Neuronal stem cell (in vitro differentiated cells): Measurements from ENCODE around the gene ZXDC.

ENCODE experiments used
- DNase-seq: peaks from one replicate; pipeline ENCODE4 v3.0.0-alpha.2; 2013; ENCODE audit warnings: low spot score
- H2AFZ ChIP-seq: one replicate; pipeline ENCODE4 v1.6.1; 2013; ENCODE audit warnings: mild to moderate bottlenecking, low read length, inconsistent platforms
- H2AK5ac ChIP-seq: 2 replicates; pipeline ENCODE4 v1.6.1; 2013; ENCODE audit warnings: low read depth, mild to moderate bottlenecking, inconsistent platforms, low read length, moderate library complexity, mixed read lengths
- H2BK120ac ChIP-seq: 2 replicates; pipeline ENCODE4 v1.6.1; 2013; ENCODE audit warnings: low read depth, mild to moderate bottlenecking, inconsistent platforms, low read length, moderate library complexity, mixed read lengths
- H2BK12ac ChIP-seq: one replicate; pipeline ENCODE4 v1.6.1; 2013; ENCODE audit warnings: low read length, inconsistent platforms
- H2BK15ac ChIP-seq: 2 replicates; pipeline ENCODE4 v1.6.1; 2013; ENCODE audit warnings: mild to moderate bottlenecking, low read length, inconsistent platforms, mixed read lengths
- H2BK5ac ChIP-seq: one replicate; pipeline ENCODE4 v1.6.1; 2013; ENCODE audit warnings: inconsistent platforms, mild to moderate bottlenecking, low read length, moderate library complexity
- H3K14ac ChIP-seq: one replicate; pipeline ENCODE4 v1.6.1; 2013; ENCODE audit warnings: low read length, inconsistent platforms
- H3K18ac ChIP-seq: 2 replicates; pipeline ENCODE4 v1.6.1; 2013; ENCODE audit warnings: low read length, inconsistent platforms
- H3K23ac ChIP-seq: 2 replicates; pipeline ENCODE4 v1.6.1; 2013; ENCODE audit warnings: low read depth, mild to moderate bottlenecking, mixed read lengths, low read length, inconsistent platforms; ENCODE audit not compliant: poor library complexity
- H3K27ac ChIP-seq: replicated peaks from 3 replicates; pipeline ENCODE4 v1.5.1; 2013; ENCODE audit warnings: low read length, inconsistent platforms
- H3K27me3 ChIP-seq, 3 experiments: 2 replicates each; pipeline ENCODE4 v1.6.1; 2013; ENCODE audit warnings: low read length in 3 of 3, mild to moderate bottlenecking in 2 of 3, inconsistent platforms in 1 of 3, low read depth in 1 of 3, mixed read lengths in 1 of 3, moderate library complexity in 1 of 3; ENCODE audit not compliant: control insufficient read depth in 3 of 3, insufficient read depth in 3 of 3
- H3K36me3 ChIP-seq, 2 donors: replicated peaks in 1 of 2; 2 replicates each; pipeline ENCODE4 v1.6.1; 2013; ENCODE audit warnings: low read length in 2 of 2; ENCODE audit not compliant: control insufficient read depth in 2 of 2, insufficient read depth in 2 of 2
- H3K4ac ChIP-seq: 2 replicates; pipeline ENCODE4 v1.6.1; 2013; ENCODE audit warnings: inconsistent platforms, mild to moderate bottlenecking, low read length, moderate library complexity
- H3K4me1 ChIP-seq, 2 donors: 1 replicate in 1 of 2; 2 replicates in 1 of 2; pipeline ENCODE4 v1.6.1; 2013; ENCODE audit warnings: low read length in 2 of 2, low read depth in 1 of 2; ENCODE audit not compliant: control insufficient read depth in 2 of 2, insufficient read depth in 1 of 2
- H3K4me2 ChIP-seq: one replicate; pipeline ENCODE4 v1.6.1; 2013; ENCODE audit warnings: mild to moderate bottlenecking, low read length, inconsistent platforms; ENCODE audit not compliant: insufficient read depth, poor library complexity, severe bottlenecking
- H3K4me3 ChIP-seq, 2 donors: 2 replicates each; pipeline ENCODE4 v1.5.1; 2013; ENCODE audit warnings: low read length in 2 of 2, mild to moderate bottlenecking in 2 of 2, inconsistent platforms in 1 of 2, moderate library complexity in 1 of 2
- H3K79me1 ChIP-seq: one replicate; pipeline ENCODE4 v1.6.1; 2013; ENCODE audit warnings: low read depth, mild to moderate bottlenecking, inconsistent platforms, low read length, moderate library complexity
- H3K9ac ChIP-seq: one replicate; pipeline ENCODE4 v1.6.1; 2013; ENCODE audit warnings: mild to moderate bottlenecking, low read depth, low read length, inconsistent platforms; ENCODE audit not compliant: poor library complexity
- H3K9me3 ChIP-seq, 2 donors: replicated peaks in 1 of 2; 2 replicates each; pipeline versions ENCODE3 to v1.6.1; 2013; ENCODE audit warnings: low read length in 2 of 2, mild to moderate bottlenecking in 2 of 2, inconsistent platforms in 1 of 2, low read depth in 1 of 2, mixed read lengths in 1 of 2, moderate library complexity in 1 of 2; ENCODE audit not compliant: control insufficient read depth in 2 of 2, insufficient read depth in 1 of 2
- H4K8ac ChIP-seq: one replicate; pipeline ENCODE4 v1.6.1; 2013; ENCODE audit warnings: low read depth, mild to moderate bottlenecking, inconsistent platforms, low read length, moderate library complexity
- H4K91ac ChIP-seq: one replicate; pipeline ENCODE4 v1.6.1; 2013; ENCODE audit warnings: low read length, low read depth, mild to moderate bottlenecking, inconsistent platforms; ENCODE audit not compliant: poor library complexity
- WGBS, 2 donors: extraction: QIAGEN DNeasy Blood & Tissue Kit; methylation state at CpG; one replicate each; pipeline ENCODE4 v1.1.7; 2013; ENCODE audit warnings: missing lambda C conversion rate in 2 of 2, mixed read lengths in 1 of 2; ENCODE audit not compliant: insufficient read length in 2 of 2, insufficient replicate concordance in 1 of 2; ENCODE audit errors: extremely low coverage in 2 of 2; 5-methylcytosine and 5-hydroxymethylcytosine counted together

Gene ZXDC

DNA sequence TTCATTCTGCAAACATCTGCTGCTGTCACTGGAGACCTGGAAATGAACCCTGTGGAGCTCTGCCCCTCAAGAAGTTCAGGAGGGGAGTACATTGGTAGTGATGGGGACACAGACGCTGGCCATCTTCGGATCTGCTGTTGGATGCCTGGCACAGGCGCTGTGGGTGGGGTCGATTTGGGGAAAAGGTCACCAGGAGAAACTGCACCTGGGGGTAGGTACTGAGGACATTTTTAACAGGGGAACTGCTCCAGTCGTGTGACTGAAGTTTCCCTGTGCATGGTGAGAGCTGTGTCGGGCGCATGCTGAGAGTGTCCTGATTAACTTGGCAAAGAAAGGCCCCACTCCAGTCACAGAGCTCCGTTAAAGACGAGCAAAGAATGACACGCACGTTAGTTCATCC lies 38.5 kb upstream of the ZXDC start:
- Histone ChIP-seq H3K79me1 (no peaks in the 10 kb centered on the region), H3K9ac (no peak overlapping the region), H2BK120ac (no peak overlapping the region), H3K36me3 (no peaks in the 10 kb centered on the region), H3K23ac (no peak overlapping the region), H3K4ac (no peak overlapping the region), H3K4me1 (peaks cover 4 to 14% of the 10 kb centered on the region in 2 donors), H3K27me3 (peaks cover 0 to 55% (median 0%) of the 10 kb centered on the region in 3 experiments), H3K4me2 (no peak overlapping the region), H2BK12ac (no peak overlapping the region), H3K14ac (no peak overlapping the region), H2BK15ac (no peak overlapping the region), H2AFZ (no peak overlapping the region), H4K8ac (no peak overlapping the region), H2BK5ac (no peak overlapping the region), H4K91ac (no peak overlapping the region), H3K9me3 (no peaks in the 10 kb centered on the region), H3K4me3 (no peak overlapping the region), H3K18ac (peak overlapping the region; percentile 42), H3K27ac (no peak overlapping the region), H2AK5ac (no peak overlapping the region)
- WGBS, 2 donors = no CpG with 5 or more reads among the region's 11 CpGs
- no peak for DNase-seq

DNA sequence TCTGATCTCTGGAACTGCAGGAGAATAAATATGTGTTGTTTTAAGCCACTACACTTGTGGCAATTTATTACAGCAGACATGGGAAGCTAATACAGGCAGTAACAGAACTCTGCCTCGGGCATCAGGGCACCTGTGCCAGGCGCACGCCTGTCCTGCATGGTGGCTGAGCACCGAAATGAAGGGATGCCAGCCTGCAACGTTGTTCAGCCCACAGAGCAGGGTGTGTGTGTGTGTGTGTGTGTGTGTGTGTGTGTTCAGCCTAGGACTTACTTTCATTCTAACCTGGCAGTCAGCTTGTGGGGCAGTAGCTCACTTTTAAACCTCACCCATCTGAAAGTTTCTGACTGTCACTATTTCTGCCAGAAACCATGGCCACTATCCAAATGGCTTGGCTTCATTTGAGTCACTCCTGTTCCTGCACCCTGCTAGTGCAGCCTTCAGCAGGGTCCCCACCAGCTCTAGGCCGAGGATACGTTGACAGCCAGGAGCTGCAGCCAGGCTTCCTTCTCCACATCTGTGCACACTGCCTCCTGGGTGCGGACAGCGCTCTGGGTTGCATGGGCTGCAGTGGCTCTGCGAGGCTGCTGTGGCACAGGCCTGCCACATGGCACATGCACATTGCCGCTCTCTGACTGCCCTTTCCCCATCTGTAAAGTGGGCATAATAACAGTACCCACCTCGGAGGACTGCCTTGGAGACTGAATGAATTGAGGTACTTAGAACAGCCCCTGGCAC lies 37.4 kb upstream of the ZXDC start:
- H3K27me3 ChIP-seq = peaks cover 0 to 51% (median 0%) of the 10 kb centered on the region in 3 experiments
- H3K9me3 ChIP-seq = no peaks in the 10 kb centered on the region
- H2AFZ ChIP-seq = no peak overlapping the region
- peak overlapping the region; percentile 6 for H2AK5ac ChIP-seq
- H2BK120ac ChIP-seq = no peak overlapping the region
- no peak overlapping the region for H2BK5ac ChIP-seq
- no peaks in the 10 kb centered on the region for H3K79me1 ChIP-seq
- no peak overlapping the region for H2BK12ac ChIP-seq
- H3K4me1 ChIP-seq = peaks cover 0 to 8% of the 10 kb centered on the region in 2 donors
- no peak overlapping the region for H2BK15ac ChIP-seq
- peak overlapping the region in 1 of 2 donors; percentile 39 for H3K4me3 ChIP-seq
- no peak overlapping the region for H3K27ac ChIP-seq
- H3K4me2 ChIP-seq = no peak overlapping the region
- H3K36me3 ChIP-seq = no peaks in the 10 kb centered on the region
- no peak overlapping the region for H3K18ac ChIP-seq
- H3K23ac ChIP-seq = peak overlapping the region; percentile 22
- WGBS, 2 donors = no CpG with 5 or more reads among the region's 12 CpGs
- H3K9ac ChIP-seq = no peak overlapping the region
- no peak overlapping the region for H3K4ac ChIP-seq
- no peak overlapping the region for H3K14ac ChIP-seq
- H4K8ac ChIP-seq = no peak overlapping the region
- no peak for DNase-seq
- H4K91ac ChIP-seq = no peak overlapping the region

DNA sequence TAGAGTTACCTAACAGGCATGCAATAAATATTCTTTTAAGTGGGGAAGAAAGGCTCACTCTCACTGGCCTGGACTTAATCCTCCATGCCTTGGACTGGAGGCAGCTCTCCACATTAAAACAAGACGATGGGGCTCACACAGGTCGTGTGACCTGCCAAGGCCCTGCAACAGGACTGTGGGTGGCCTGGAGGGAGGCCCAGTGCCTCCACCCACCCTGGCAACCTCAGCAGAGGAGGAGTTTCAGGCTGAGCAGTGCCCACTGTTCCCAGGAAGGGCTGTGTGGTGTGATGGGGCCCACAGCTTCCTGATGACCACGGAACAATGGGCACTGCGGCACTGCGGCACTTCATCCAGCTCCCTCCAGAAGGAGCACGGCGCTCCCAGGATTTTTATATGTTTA lies 36.3 kb upstream of the ZXDC start:
- Histone ChIP-seq H2AFZ (no peak overlapping the region), H3K27ac (no peak overlapping the region), H2BK120ac (no peak overlapping the region), H3K9ac (no peak overlapping the region), H3K27me3 (peaks cover 0 to 51% (median 0%) of the 10 kb centered on the region in 3 experiments), H2BK5ac (no peak overlapping the region), H3K4me1 (peaks cover 0 to 8% of the 10 kb centered on the region in 2 donors), H3K18ac (peak overlapping the region; percentile 38), H3K4ac (no peak overlapping the region), H4K8ac (no peak overlapping the region), H3K23ac (no peak overlapping the region), H3K36me3 (no peaks in the 10 kb centered on the region), H3K79me1 (no peaks in the 10 kb centered on the region), H3K9me3 (no peaks in the 10 kb centered on the region), H3K4me3 (no peak overlapping the region), H2BK12ac (no peak overlapping the region), H3K14ac (no peak overlapping the region), H4K91ac (no peak overlapping the region), H2AK5ac (no peak overlapping the region), H2BK15ac (no peak overlapping the region), H3K4me2 (no peak overlapping the region)
- no peak for DNase-seq
- WGBS, 2 donors = no CpG with 5 or more reads among the region's 7 CpGs

- Histone ChIP-seq H2AK5ac (no peak overlapping the region), H2BK120ac (no peak overlapping the region), H3K27ac (no peak overlapping the region), H2BK15ac (no peak overlapping the region), H3K4me1 (peaks cover 0 to 8% of the 10 kb centered on the region in 2 donors), H2BK12ac (no peak overlapping the region), H3K9me3 (no peaks in the 10 kb centered on the region), H3K79me1 (no peaks in the 10 kb centered on the region), H3K14ac (no peak overlapping the region), H2BK5ac (no peak overlapping the region), H3K36me3 (no peaks in the 10 kb centered on the region), H2AFZ (no peak overlapping the region), H3K9ac (no peak overlapping the region), H4K91ac (no peak overlapping the region), H3K18ac (no peak overlapping the region), H4K8ac (no peak overlapping the region), H3K4me3 (no peak overlapping the region), H3K4ac (no peak overlapping the region), H3K23ac (no peak overlapping the region), H3K27me3 (peaks cover 0 to 51% (median 0%) of the 10 kb centered on the region in 3 experiments), H3K4me2 (no peak overlapping the region)
- WGBS, 2 donors = no CpG with 5 or more reads among the region's 7 CpGs
- DNase-seq = no peak
These were observed 35.6 kb upstream of the ZXDC start for GRCh38 chr3:126511291-126511690.
